IMR-90 (cell line): Measurements from ENCODE around the gene ACSS3. TPM values are rescaled to one million over a fixed set of nuclear protein-coding genes. Genes with fewer than 3 reads are reported as not detected.

Source experiments
- ATAC-seq: fragments of 200-7000 bp; cut with Tn5 transposase; 2 replicates; pipeline ENCODE4 v1.9.1; 2020; ENCODE audit warnings: low read depth, mild to moderate bottlenecking, moderate library complexity
- BruUV-seq: library from RNA; stranded (reverse); fragments of 400-500 nt; replicated peaks from 2 replicates; lab custom pipeline; 2021; lab: Mats Ljungman, UMichigan
- CTCF ChIA-PET: fragments of 300-600 bp; formaldehyde crosslinking; extraction: SDS; loops from one replicate; lab custom pipeline; 2021; ENCODE audit warnings: antibody characterized with exemption; lab: Yijun Ruan, JAX
- POLR2A ChIA-PET: fragments of 300-600 bp; sonication (Branson Sonifier 250); formaldehyde crosslinking; loops from one replicate; lab custom pipeline; 2022; ENCODE audit warnings: antibody characterized with exemption; ENCODE audit not compliant: unreplicated experiment; lab: Charles Lee
- DNase-seq: peaks from one replicate; pipeline ENCODE4 v3.0.0; 2013
- H2AFZ ChIP-seq: replicated peaks from 2 replicates; pipeline ENCODE3; 2013; ENCODE audit warnings: low read length, mild to moderate bottlenecking; ENCODE audit not compliant: poor library complexity
- H2AK5ac ChIP-seq: 2 replicates; pipeline ENCODE4 v1.6.1; 2013; ENCODE audit warnings: low read depth, low read length, inconsistent platforms
- H2AK9ac ChIP-seq: replicated peaks from 2 replicates; pipeline ENCODE3; 2013; ENCODE audit warnings: mild to moderate bottlenecking, low read depth, low read length, moderate library complexity; ENCODE audit not compliant: poor library complexity
- H2BK120ac ChIP-seq: 2 replicates; pipeline ENCODE4 v1.6.1; 2013; ENCODE audit warnings: low read depth, low read length, inconsistent platforms
- H2BK15ac ChIP-seq: 3 replicates; pipeline ENCODE4 v1.6.1; 2013; ENCODE audit warnings: low read depth, low read length, inconsistent platforms
- H2BK20ac ChIP-seq: 2 replicates; pipeline ENCODE4 v1.6.1; 2013; ENCODE audit warnings: low read depth, mild to moderate bottlenecking, inconsistent platforms, low read length, moderate library complexity
- H2BK5ac ChIP-seq: 2 replicates; pipeline ENCODE4 v1.6.1; 2013; ENCODE audit warnings: mild to moderate bottlenecking, low read depth, low read length, inconsistent platforms; ENCODE audit not compliant: poor library complexity, severe bottlenecking
- H3K14ac ChIP-seq: replicated peaks from 2 replicates; pipeline ENCODE4 v1.6.1; 2013; ENCODE audit warnings: low read depth, low read length, inconsistent platforms
- H3K18ac ChIP-seq: 2 replicates; pipeline ENCODE4 v1.6.1; 2013; ENCODE audit warnings: low read depth, low read length, control low read depth
- H3K23ac ChIP-seq: 2 replicates; pipeline ENCODE4 v1.6.1; 2013; ENCODE audit warnings: low read depth, low read length, inconsistent platforms
- H3K27ac ChIP-seq: 2 replicates; pipeline ENCODE4 v1.5.1; 2013; ENCODE audit warnings: mild to moderate bottlenecking, control low read depth, low read length; ENCODE audit not compliant: insufficient read depth
- H3K27me3 ChIP-seq: 2 replicates; pipeline ENCODE4 v1.6.1; 2013; ENCODE audit warnings: low read length; ENCODE audit not compliant: control insufficient read depth, insufficient read depth
- H3K36me3 ChIP-seq: 2 replicates; pipeline ENCODE4 v1.6.1; 2013; ENCODE audit warnings: low read length, mixed read lengths; ENCODE audit not compliant: control insufficient read depth, insufficient read depth
- H3K4ac ChIP-seq: 2 replicates; pipeline ENCODE4 v1.6.1; 2013; ENCODE audit warnings: low read depth, low read length, inconsistent platforms
- H3K4me1 ChIP-seq: 2 replicates; pipeline ENCODE4 v1.6.1; 2013; ENCODE audit warnings: low read length, mixed read lengths; ENCODE audit not compliant: control insufficient read depth, insufficient read depth
- H3K4me2 ChIP-seq: 2 replicates; pipeline ENCODE4 v1.6.1; 2013; ENCODE audit warnings: low read depth, mild to moderate bottlenecking, control low read depth, low read length, moderate library complexity
- H3K4me3 ChIP-seq: 2 replicates; pipeline ENCODE4 v1.5.1; 2013; ENCODE audit warnings: low read depth, mild to moderate bottlenecking, control low read depth, low read length, moderate library complexity; ENCODE audit not compliant: insufficient read depth
- H3K56ac ChIP-seq: 2 replicates; pipeline ENCODE4 v1.6.1; 2013; ENCODE audit warnings: low read length, inconsistent platforms; ENCODE audit not compliant: insufficient read depth; ENCODE audit errors: extremely low read depth
- H3K79me1 ChIP-seq, 2 experiments: 2 replicates each; pipeline ENCODE4 v1.6.1; 2013; ENCODE audit warnings: low read length in 2 of 2, inconsistent platforms in 1 of 2, low read depth in 1 of 2
- H3K9ac ChIP-seq: 2 replicates; pipeline ENCODE4 v1.6.1; 2013; ENCODE audit warnings: low read depth, low read length, control low read depth
- H3K9me1 ChIP-seq: 2 replicates; pipeline ENCODE4 v1.6.1; 2013; ENCODE audit warnings: low read length, inconsistent platforms; ENCODE audit not compliant: insufficient read depth
- H3K9me3 ChIP-seq: 2 replicates; pipeline ENCODE4 v1.6.1; 2013; ENCODE audit warnings: low read length; ENCODE audit not compliant: control insufficient read depth, insufficient read depth
- H4K20me1 ChIP-seq: 2 replicates; pipeline ENCODE4 v1.6.1; 2013; ENCODE audit warnings: low read length, inconsistent platforms; ENCODE audit not compliant: insufficient read depth
- H4K5ac ChIP-seq: 2 replicates; pipeline ENCODE4 v1.6.1; 2013; ENCODE audit warnings: mild to moderate bottlenecking, low read depth, low read length, control low read depth
- H4K8ac ChIP-seq, 2 experiments: 2 replicates each; pipeline ENCODE4 v1.6.1; 2013; ENCODE audit warnings: low read depth in 2 of 2, low read length in 2 of 2, control low read depth in 1 of 2, inconsistent platforms in 1 of 2
- H4K91ac ChIP-seq: 2 replicates; pipeline ENCODE4 v1.6.1; 2013; ENCODE audit warnings: low read depth, low read length, inconsistent platforms; ENCODE audit not compliant: insufficient read depth
- BHLHE40 ChIP-seq: fragments of 150-350 bp; IDR thresholded peaks from 2 replicates; pipeline ENCODE4 v1.6.1; 2016; ENCODE audit warnings: mild to moderate bottlenecking, low read depth, low read length
- CEBPB ChIP-seq: IDR thresholded peaks from 2 replicates; pipeline ENCODE4 v1.6.1; 2012; ENCODE audit warnings: low read depth, low read length, improper control_type of control experiment
- ELK1 ChIP-seq: fragments of 150-350 bp; IDR thresholded peaks from 2 replicates; pipeline ENCODE4 v1.6.1; 2016; ENCODE audit warnings: low read depth, mild to moderate bottlenecking, low read length, moderate library complexity, borderline replicate concordance
- FOS ChIP-seq: fragments of 150-350 bp; IDR thresholded peaks from 2 replicates; pipeline ENCODE4 v1.6.1; 2016; ENCODE audit warnings: low read depth, low read length
- MAFK ChIP-seq: IDR thresholded peaks from 2 replicates; pipeline ENCODE4 v1.6.1; 2012; ENCODE audit warnings: low read depth, low read length, improper control_type of control experiment
- MAZ ChIP-seq: IDR thresholded peaks from 2 replicates; pipeline ENCODE4 v1.6.1; 2012; ENCODE audit warnings: low read depth, mild to moderate bottlenecking, low read length, improper control_type of control experiment, moderate library complexity, borderline replicate concordance
- MXI1 ChIP-seq: IDR thresholded peaks from 2 replicates; pipeline ENCODE4 v1.6.1; 2012; ENCODE audit warnings: low read depth, mild to moderate bottlenecking, low read length, moderate library complexity, borderline replicate concordance
- NFE2L2 ChIP-seq: fragments of 150-350 bp; IDR thresholded peaks from 2 replicates; pipeline ENCODE4 v1.6.1; 2016; ENCODE audit warnings: low read depth, mild to moderate bottlenecking, low read length
- POLR2A ChIP-seq: IDR thresholded peaks from 2 replicates; pipeline ENCODE4 v1.6.1; 2012; ENCODE audit warnings: mild to moderate bottlenecking, low read depth, low read length
- RAD21 ChIP-seq: IDR thresholded peaks from 2 replicates; pipeline ENCODE4 v1.6.1; 2012; ENCODE audit warnings: low read length, improper control_type of control experiment
- RCOR1 ChIP-seq: IDR thresholded peaks from 2 replicates; pipeline ENCODE4 v1.6.1; 2012; ENCODE audit warnings: mild to moderate bottlenecking, low read length, improper control_type of control experiment; ENCODE audit not compliant: insufficient replicate concordance
- RFX5 ChIP-seq: IDR thresholded peaks from 2 replicates; pipeline ENCODE4 v1.8.0; 2012; ENCODE audit warnings: low read depth, mild to moderate bottlenecking, low read length, moderate library complexity
- WGBS, 2 experiments: methylation state at CpG; one replicate each; pipeline versions ENCODE4 v1.1.5 to v1.1.7; 2013; ENCODE audit warnings: missing lambda C conversion rate in 2 of 2; ENCODE audit not compliant: insufficient read length in 1 of 2; ENCODE audit errors: extremely low coverage in 2 of 2; 5-methylcytosine and 5-hydroxymethylcytosine counted together
- dilution Hi-C: fragments of 300-500 bp; cut with HindIII; formaldehyde crosslinking; loops from one replicate; pipeline ENCODE4 v1.14.3; 2018; ENCODE audit warnings: low sequenced_read_pairs; ENCODE audit not compliant: unreplicated experiment
- in situ Hi-C: fragments of 300-500 bp; cut with MboI; formaldehyde crosslinking; loops from 3 replicates; pipeline ENCODE4 v1.14.3; 2019; ENCODE audit warnings: low sequenced_read_pairs, inconsistent platforms, mixed read lengths
- intact Hi-C: fragments of 100-400 bp; cut with micrococcal nuclease; formaldehyde crosslinking; loops from 2 replicates; pipeline ENCODE4 v1.10.0; 2022
- polyA plus RNA-seq, 3 experiments: library from polyadenylated mRNA; depleted of rRNA; stranded (reverse); fragments of >200 nt; gene quantifications; 2 replicates each; pipeline ENCODE4 v1.2.3, GENCODE V29; 2012; ENCODE audit warnings: low replicate concordance in 1 of 3
- total RNA-seq: library from RNA; depleted of rRNA; stranded (reverse); fragments of >200 nt; gene quantifications from 2 replicates; pipeline ENCODE4 v1.2.3, GENCODE V29; 2012
- TF ChIP-seq, protein P1 (sequence below): conservative IDR thresholded peaks from 2 replicates; pipeline ENCODE4 v1.5.1; 2012; ENCODE audit warnings: mild to moderate bottlenecking, low read depth, low read length, improper control_type of control experiment
- TF ChIP-seq, protein P2 (sequence below): fragments of 150-350 bp; IDR thresholded peaks from 2 replicates; pipeline ENCODE4 v1.6.1; 2017; ENCODE audit warnings: mild to moderate bottlenecking, antibody characterized with exemption, low read length, low read depth

The ACSS3 gene
- total and polyA plus RNA-seq, 2 of the 4 experiments (the other 2 are of a cell fraction), result 0.84 to 2.0 TPM

DNA sequence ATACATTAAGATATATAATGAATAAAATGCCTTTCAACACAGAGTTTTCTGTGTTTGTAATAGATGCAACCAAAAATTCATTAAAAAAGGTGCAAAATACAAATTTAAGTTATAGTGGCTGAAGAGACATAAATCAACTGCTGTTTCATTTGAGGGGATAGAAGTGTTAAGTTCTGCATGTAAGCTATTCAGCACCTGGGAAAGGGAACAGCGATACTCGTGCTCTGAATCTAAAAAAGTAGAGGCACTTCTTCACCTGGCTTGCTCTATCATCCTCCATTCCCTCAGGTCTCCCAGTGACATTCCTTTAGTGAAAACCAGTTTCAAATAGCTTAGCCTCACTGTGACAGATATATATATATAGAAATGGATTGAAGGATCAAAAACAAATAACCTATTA lies 222.6 kb downstream of the ACSS3 start:
- Histone ChIP-seq H3K4me3 (no peak overlapping the region), H3K14ac (no peak overlapping the region), H2AK9ac (no peak overlapping the region), H3K36me3 (no peaks in the 10 kb centered on the region), H3K9me1 (no peaks in the 10 kb centered on the region), H2BK20ac (no peak overlapping the region), H2AFZ (no peak overlapping the region), H4K20me1 (no peaks in the 10 kb centered on the region), H2BK15ac (no peak overlapping the region), H2AK5ac (no peak overlapping the region), H4K8ac (no peak overlapping the region), H3K4me2 (no peak overlapping the region), H3K9ac (no peak overlapping the region), H3K4me1 (no peaks in the 10 kb centered on the region), H3K18ac (no peak overlapping the region), H2BK120ac (no peak overlapping the region), H3K23ac (no peak overlapping the region), H3K27ac (no peak overlapping the region), H3K27me3 (no peaks in the 10 kb centered on the region), H2BK5ac (no peak overlapping the region), H3K4ac (no peak overlapping the region), H3K79me1 (no peaks in the 10 kb centered on the region), H3K56ac (no peak overlapping the region), H4K91ac (no peak overlapping the region), H3K9me3 (no peaks in the 10 kb centered on the region), H4K5ac (no peak overlapping the region)
- intact Hi-C loops (no loop called here), dilution Hi-C loops (no loop called here), in situ Hi-C loops (no loop called here)
- WGBS, 2 experiments, result no CpG with 5 or more reads among the region's 2 CpGs
- TF ChIP-seq POLR2A (no peak), MAFK (no peak), RAD21 (no peak), MXI1 (no peak), NFE2L2 (no peak), BHLHE40 (no peak), MAZ (no peak), RFX5 (no peak), FOS (no peak), CEBPB (no peak), RCOR1 (no peak), ELK1 (no peak)
- TF ChIP-seq, protein P1, sequence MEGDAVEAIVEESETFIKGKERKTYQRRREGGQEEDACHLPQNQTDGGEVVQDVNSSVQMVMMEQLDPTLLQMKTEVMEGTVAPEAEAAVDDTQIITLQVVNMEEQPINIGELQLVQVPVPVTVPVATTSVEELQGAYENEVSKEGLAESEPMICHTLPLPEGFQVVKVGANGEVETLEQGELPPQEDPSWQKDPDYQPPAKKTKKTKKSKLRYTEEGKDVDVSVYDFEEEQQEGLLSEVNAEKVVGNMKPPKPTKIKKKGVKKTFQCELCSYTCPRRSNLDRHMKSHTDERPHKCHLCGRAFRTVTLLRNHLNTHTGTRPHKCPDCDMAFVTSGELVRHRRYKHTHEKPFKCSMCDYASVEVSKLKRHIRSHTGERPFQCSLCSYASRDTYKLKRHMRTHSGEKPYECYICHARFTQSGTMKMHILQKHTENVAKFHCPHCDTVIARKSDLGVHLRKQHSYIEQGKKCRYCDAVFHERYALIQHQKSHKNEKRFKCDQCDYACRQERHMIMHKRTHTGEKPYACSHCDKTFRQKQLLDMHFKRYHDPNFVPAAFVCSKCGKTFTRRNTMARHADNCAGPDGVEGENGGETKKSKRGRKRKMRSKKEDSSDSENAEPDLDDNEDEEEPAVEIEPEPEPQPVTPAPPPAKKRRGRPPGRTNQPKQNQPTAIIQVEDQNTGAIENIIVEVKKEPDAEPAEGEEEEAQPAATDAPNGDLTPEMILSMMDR, result no peak
- TF ChIP-seq, protein P2, sequence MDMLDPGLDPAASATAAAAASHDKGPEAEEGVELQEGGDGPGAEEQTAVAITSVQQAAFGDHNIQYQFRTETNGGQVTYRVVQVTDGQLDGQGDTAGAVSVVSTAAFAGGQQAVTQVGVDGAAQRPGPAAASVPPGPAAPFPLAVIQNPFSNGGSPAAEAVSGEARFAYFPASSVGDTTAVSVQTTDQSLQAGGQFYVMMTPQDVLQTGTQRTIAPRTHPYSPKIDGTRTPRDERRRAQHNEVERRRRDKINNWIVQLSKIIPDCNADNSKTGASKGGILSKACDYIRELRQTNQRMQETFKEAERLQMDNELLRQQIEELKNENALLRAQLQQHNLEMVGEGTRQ, result no peak
- ATAC-seq (no peak), DNase-seq (no peak)
- no TSS peak for BruUV-seq
- POLR2A ChIA-PET, result no interaction called here
- CTCF ChIA-PET, result no interaction called here
